ENCODE data around the gene MICAL3.

DNA sequence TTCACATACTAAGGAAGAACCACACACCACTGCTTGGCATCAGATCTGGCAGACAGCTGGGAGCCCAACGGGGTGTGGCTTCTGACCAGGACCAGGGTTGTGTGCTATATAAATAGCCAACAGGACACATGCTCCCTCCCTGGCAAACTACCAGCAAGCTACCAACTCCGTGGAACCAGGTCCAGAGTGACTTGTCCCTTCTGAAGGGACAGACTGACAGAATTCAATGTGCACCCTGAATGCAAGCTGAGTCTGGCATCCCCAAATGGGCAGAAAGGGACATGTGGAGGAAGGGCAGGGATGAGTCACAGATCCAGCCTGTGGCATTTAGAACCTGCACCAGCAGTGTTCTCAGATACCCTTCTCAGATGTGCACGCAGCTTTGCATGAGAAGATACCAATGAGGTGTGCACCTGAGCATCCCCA, 92.9 kb downstream of the MICAL3 start:
- TF ChIP-seq, protein P1, sequence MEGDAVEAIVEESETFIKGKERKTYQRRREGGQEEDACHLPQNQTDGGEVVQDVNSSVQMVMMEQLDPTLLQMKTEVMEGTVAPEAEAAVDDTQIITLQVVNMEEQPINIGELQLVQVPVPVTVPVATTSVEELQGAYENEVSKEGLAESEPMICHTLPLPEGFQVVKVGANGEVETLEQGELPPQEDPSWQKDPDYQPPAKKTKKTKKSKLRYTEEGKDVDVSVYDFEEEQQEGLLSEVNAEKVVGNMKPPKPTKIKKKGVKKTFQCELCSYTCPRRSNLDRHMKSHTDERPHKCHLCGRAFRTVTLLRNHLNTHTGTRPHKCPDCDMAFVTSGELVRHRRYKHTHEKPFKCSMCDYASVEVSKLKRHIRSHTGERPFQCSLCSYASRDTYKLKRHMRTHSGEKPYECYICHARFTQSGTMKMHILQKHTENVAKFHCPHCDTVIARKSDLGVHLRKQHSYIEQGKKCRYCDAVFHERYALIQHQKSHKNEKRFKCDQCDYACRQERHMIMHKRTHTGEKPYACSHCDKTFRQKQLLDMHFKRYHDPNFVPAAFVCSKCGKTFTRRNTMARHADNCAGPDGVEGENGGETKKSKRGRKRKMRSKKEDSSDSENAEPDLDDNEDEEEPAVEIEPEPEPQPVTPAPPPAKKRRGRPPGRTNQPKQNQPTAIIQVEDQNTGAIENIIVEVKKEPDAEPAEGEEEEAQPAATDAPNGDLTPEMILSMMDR (IDR thresholded peaks at IDR 0.05), result no peak
- TF ChIP-seq POLR2A (IDR thresholded peaks at IDR 0.05) (no peak), POLR2AphosphoS5 (IDR thresholded peaks at IDR 0.05) (no peak)
